ENCODE results near the gene CDC123. TPM values are rescaled to one million over a fixed set of nuclear protein-coding genes. Genes with fewer than 3 reads are reported as not detected.
"Not testable (repeated sequence)": the region's sequence is repeated elsewhere in the genome, so short reads cannot be mapped to it uniquely, and the experiment has no call there.

The CDC123 gene
- total RNA-seq, 1 donor from 2014 or later: 30.4 TPM

DNA sequence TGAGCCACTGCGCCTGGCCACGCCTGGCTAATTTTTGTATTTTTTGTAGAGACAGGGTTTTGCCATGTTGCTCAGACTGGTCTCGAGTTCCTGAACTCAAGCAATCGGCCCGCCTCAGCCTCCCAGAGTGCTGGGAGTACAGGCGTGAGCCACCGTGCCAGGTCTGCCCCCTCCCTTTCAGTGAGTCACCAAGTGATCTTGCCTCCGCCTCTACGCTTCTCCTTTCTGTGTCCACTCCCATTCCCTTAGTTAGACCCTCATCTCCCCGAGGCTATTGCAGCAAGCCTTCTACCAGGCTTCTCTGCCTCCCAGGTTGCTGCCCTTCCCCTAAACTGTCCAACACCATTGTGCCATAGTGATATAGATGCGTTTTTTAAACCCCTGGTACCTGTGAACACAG is 32.9 kb downstream of the CDC123 start:
- Histone ChIP-seq H3K9me3 (no peaks in the 10 kb centered on the region), H3K27ac (no peak overlapping the region), H3K27me3 (no peaks in the 10 kb centered on the region), H3K36me3 (peaks cover 0 to 26% of the 10 kb centered on the region in 2 donors), H3K4me1 (peaks cover 2% of the 10 kb centered on the region), H3K4me3 (no peak overlapping the region)
- intact Hi-C loops (cut with DNase I): no loop called here
- TF ChIP-seq POLR2A (IDR thresholded peaks at IDR 0.05) (no peak), CTCF (IDR thresholded peaks at IDR 0.05) (no peak), POLR2AphosphoS5 (IDR thresholded peaks at IDR 0.05; ENCODE audit: insufficient read depth in 1 of 2, low read depth in 1 of 2) (no peak)
- no peak for DNase-seq (ENCODE audit: extremely low spot score in 2 of 2)

GRCh38 chr10:12234687-12235086 is 38.7 kb downstream of the CDC123 start:
- H3K9me3 ChIP-seq; H3K4me1 ChIP-seq; intact Hi-C loops (cut with DNase I); H3K27me3 ChIP-seq; DNase-seq (ENCODE audit: extremely low spot score in 2 of 2); H3K4me3 ChIP-seq; H3K27ac ChIP-seq: not testable (repeated sequence)
- H3K36me3 ChIP-seq: peaks cover 3 to 45% of the 10 kb centered on the region in 2 donors

GRCh38 chr10:12235116-12235694 is 39.2 kb downstream of the CDC123 start:
- no peak for DNase-seq (ENCODE audit: extremely low spot score in 2 of 2)
- Histone ChIP-seq H3K27ac (peak overlapping the region; percentile 17), H3K27me3 (no peaks in the 10 kb centered on the region), H3K36me3 (peaks cover 3 to 43% of the 10 kb centered on the region in 2 donors), H3K9me3 (no peaks in the 10 kb centered on the region), H3K4me1 (peaks cover 7% of the 10 kb centered on the region), H3K4me3 (no peak overlapping the region)
- TF ChIP-seq CTCF (IDR thresholded peaks at IDR 0.05) (no peak), POLR2AphosphoS5 (IDR thresholded peaks at IDR 0.05; ENCODE audit: insufficient read depth in 1 of 2, low read depth in 1 of 2) (no peak), POLR2A (IDR thresholded peaks at IDR 0.05) (no peak)
- intact Hi-C loops (cut with DNase I): no loop called here

DNA sequence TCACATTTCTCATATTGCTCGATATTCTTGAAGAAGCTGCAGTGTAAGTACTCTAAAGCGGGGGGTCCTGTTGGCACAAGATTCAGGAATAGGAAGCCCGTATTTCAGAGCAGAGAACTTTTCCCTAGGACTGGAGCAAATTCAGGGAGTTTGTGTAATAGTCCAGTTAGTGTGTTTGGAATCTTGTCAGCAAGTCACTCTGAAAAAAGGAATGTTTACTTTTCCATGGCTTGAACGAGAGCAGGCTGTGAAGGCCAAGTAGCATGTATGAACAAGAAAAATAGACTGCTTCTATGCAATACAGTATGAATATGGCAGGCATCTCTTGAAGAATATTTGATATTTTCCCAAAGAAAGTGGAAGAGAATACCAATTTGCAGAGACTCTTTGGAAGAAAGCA is 39.8 kb downstream of the CDC123 start:
- DNase-seq (ENCODE audit: extremely low spot score in 2 of 2): no peak
- H3K36me3 ChIP-seq: peaks cover 3 to 37% of the 10 kb centered on the region in 2 donors
- TF ChIP-seq POLR2AphosphoS5 (IDR thresholded peaks at IDR 0.05; ENCODE audit: insufficient read depth in 1 of 2, low read depth in 1 of 2) (no peak), POLR2A (IDR thresholded peaks at IDR 0.05) (no peak), CTCF (IDR thresholded peaks at IDR 0.05) (no peak)
- H3K27ac ChIP-seq: peak overlapping the region; percentile 17
- H3K4me1 ChIP-seq: peaks cover 11% of the 10 kb centered on the region
- no peaks in the 10 kb centered on the region for H3K27me3 ChIP-seq
- no peak overlapping the region for H3K4me3 ChIP-seq
- H3K9me3 ChIP-seq: no peaks in the 10 kb centered on the region
- intact Hi-C loops (cut with DNase I): no loop called here

- no peak for DNase-seq (ENCODE audit: extremely low spot score in 2 of 2)
- Histone ChIP-seq H3K27me3 (no peaks in the 10 kb centered on the region), H3K4me3 (no peak overlapping the region), H3K9me3 (no peaks in the 10 kb centered on the region), H3K27ac (no peak overlapping the region), H3K4me1 (peaks cover 23% of the 10 kb centered on the region), H3K36me3 (peaks cover 3 to 32% of the 10 kb centered on the region in 2 donors)
- intact Hi-C loops (cut with DNase I): no loop called here
- TF ChIP-seq POLR2AphosphoS5 (IDR thresholded peaks at IDR 0.05; ENCODE audit: insufficient read depth in 1 of 2, low read depth in 1 of 2): no peak
- TF ChIP-seq POLR2A (IDR thresholded peaks at IDR 0.05): no peak
- TF ChIP-seq CTCF (IDR thresholded peaks at IDR 0.05): no peak
Measured at GRCh38 chr10:12237265-12238220, 41.6 kb downstream of the CDC123 start.

All from vagina (tissue), 2 donors.